T-helper 1 cell treated with Interleukin-12 subunit alpha and Interleukin-12 subunit beta and Interleukin-4 antibody, amounts not matched to agents 30 μg/mL and 1 μg/mL, for 36 hours (primary cell): ENCODE measurements around the gene KANK3.
A peak's percentile ranks its signal among the peaks of the same experiment; 100 is the strongest.
"Not testable (repeated sequence)": the region's sequence is repeated elsewhere in the genome, so short reads cannot be mapped to it uniquely, and the experiment has no call there.

Source experiments
- H3K27ac Mint-ChIP-seq: one replicate; pipeline ENCODE4 v1.8.0; 2021; ENCODE audit warnings: mild to moderate bottlenecking, mixed read lengths
- H3K27me3 Mint-ChIP-seq: one replicate; pipeline ENCODE4 v1.8.0; 2021; ENCODE audit warnings: low read depth, mixed read lengths
- H3K36me3 Mint-ChIP-seq: one replicate; pipeline ENCODE4 v1.8.0; 2021; ENCODE audit warnings: low read depth, mixed read lengths
- H3K4me1 Mint-ChIP-seq: one replicate; pipeline ENCODE4 v1.8.0; 2021; ENCODE audit warnings: low read depth, mixed read lengths
- H3K4me3 Mint-ChIP-seq: one replicate; pipeline ENCODE4 v1.8.0; 2021; ENCODE audit warnings: mild to moderate bottlenecking, moderate library complexity, mixed read lengths
- H3K9me3 Mint-ChIP-seq: one replicate; pipeline ENCODE4 v1.8.0; 2021; ENCODE audit warnings: mixed read lengths

KANK3 gene

GRCh38 chr19:8320564-8321066, 22.4 kb downstream of the KANK3 start:
- Mint-ChIP-seq H3K4me3 (peak overlapping the region; percentile 100), H3K27me3 (no peaks in the 10 kb centered on the region), H3K36me3 (peaks cover 22% of the 10 kb centered on the region), H3K9me3 (no peaks in the 10 kb centered on the region), H3K27ac (peak overlapping the region; percentile 100), H3K4me1 (peaks cover 25% of the 10 kb centered on the region)

- peaks cover 25% of the 10 kb centered on the region for H3K4me1 Mint-ChIP-seq
- H3K36me3 Mint-ChIP-seq: peaks cover 24% of the 10 kb centered on the region
- H3K4me3 Mint-ChIP-seq: peak overlapping the region; percentile 100
- peak overlapping the region; percentile 100 for H3K27ac Mint-ChIP-seq
- H3K9me3 Mint-ChIP-seq: no peaks in the 10 kb centered on the region
- no peaks in the 10 kb centered on the region for H3K27me3 Mint-ChIP-seq
Measured at GRCh38 chr19:8319807-8320520, 23.1 kb downstream of the KANK3 start.

GRCh38 chr19:8318835-8319234, 24.2 kb downstream of the KANK3 start:
- H3K27ac Mint-ChIP-seq, H3K4me3 Mint-ChIP-seq, H3K9me3 Mint-ChIP-seq, H3K27me3 Mint-ChIP-seq: not testable (repeated sequence)
- peaks cover 25% of the 10 kb centered on the region for H3K4me1 Mint-ChIP-seq
- peaks cover 26% of the 10 kb centered on the region for H3K36me3 Mint-ChIP-seq

- peaks cover 11% of the 10 kb centered on the region for H3K36me3 Mint-ChIP-seq
Measured at GRCh38 chr19:8316351-8317125, 26.5 kb downstream of the KANK3 start.

DNA sequence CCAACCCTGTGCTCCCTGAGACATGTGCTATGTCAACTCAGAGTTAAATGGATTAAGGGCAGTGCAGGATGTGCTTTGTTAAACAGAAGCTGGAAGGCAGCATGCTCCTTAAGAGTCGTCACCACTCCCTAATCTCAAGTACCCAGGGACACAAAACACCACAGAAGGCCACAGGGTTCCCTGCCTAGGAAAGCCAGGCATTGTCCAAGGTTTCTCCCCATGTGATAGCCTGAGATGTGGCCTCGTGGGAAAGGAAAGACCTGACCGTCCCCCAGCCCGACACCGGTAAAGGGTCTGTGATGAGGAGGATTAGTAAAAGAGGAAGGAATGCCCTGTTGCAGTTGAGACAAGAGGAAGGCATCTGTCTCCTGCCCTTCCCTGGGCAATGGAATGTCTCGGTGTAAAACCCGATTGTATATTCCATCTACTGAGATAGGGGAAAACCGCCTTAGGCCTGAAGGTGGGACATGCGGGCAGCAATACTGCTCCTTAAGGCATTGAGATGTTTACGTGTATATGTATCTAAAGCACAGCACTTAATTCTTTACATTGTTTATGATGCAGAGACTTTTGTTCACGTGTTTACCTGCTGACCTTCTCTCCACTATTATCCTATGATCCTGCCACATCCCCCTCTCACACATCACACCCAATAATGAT, 28.0 kb downstream of the KANK3 start:
- H3K27ac Mint-ChIP-seq, H3K27me3 Mint-ChIP-seq, H3K9me3 Mint-ChIP-seq, H3K4me1 Mint-ChIP-seq, H3K4me3 Mint-ChIP-seq: not testable (repeated sequence)
- H3K36me3 Mint-ChIP-seq: peaks cover 13% of the 10 kb centered on the region

More at GRCh38 chr19:8316351-8317125, 26.5 kb downstream of the KANK3 start:
- Mint-ChIP-seq H3K27me3 (no peaks in the 10 kb centered on the region), H3K4me3 (no peak overlapping the region), H3K9me3 (no peaks in the 10 kb centered on the region), H3K4me1 (peaks cover 13% of the 10 kb centered on the region), H3K27ac (no peak overlapping the region)

GRCh38 chr19:8311461-8312260, 31.4 kb downstream of the KANK3 start:
- Mint-ChIP-seq H3K27me3 (no peaks in the 10 kb centered on the region), H3K9me3 (no peaks in the 10 kb centered on the region), H3K27ac (no peak overlapping the region), H3K4me1 (peaks cover 18% of the 10 kb centered on the region), H3K36me3 (peaks cover 15% of the 10 kb centered on the region), H3K4me3 (no peak overlapping the region)

- no peak overlapping the region for H3K27ac Mint-ChIP-seq
- no peaks in the 10 kb centered on the region for H3K27me3 Mint-ChIP-seq
- H3K36me3 Mint-ChIP-seq: peaks cover 13% of the 10 kb centered on the region
- no peak overlapping the region for H3K4me3 Mint-ChIP-seq
- H3K9me3 Mint-ChIP-seq: no peaks in the 10 kb centered on the region
- H3K4me1 Mint-ChIP-seq: peaks cover 25% of the 10 kb centered on the region
Measured at GRCh38 chr19:8310342-8311055, 32.6 kb downstream of the KANK3 start.

- Mint-ChIP-seq H3K36me3 (peaks cover 10% of the 10 kb centered on the region), H3K27me3 (no peaks in the 10 kb centered on the region), H3K4me1 (peaks cover 25% of the 10 kb centered on the region), H3K4me3 (peak overlapping the region; percentile 91), H3K27ac (peak overlapping the region; percentile 82), H3K9me3 (no peaks in the 10 kb centered on the region)
Measured at GRCh38 chr19:8308891-8309291, 34.2 kb downstream of the KANK3 start.

GRCh38 chr19:8307965-8308866, 34.8 kb downstream of the KANK3 start, which contains the start of gene CD320:
Gene CD320 (minus strand): TSS chr19:8308358. CDS start chr19:8308290, 68 bp downstream.
- H3K27me3 Mint-ChIP-seq: no peaks in the 10 kb centered on the region
- H3K4me1 Mint-ChIP-seq: peaks cover 25% of the 10 kb centered on the region
- H3K36me3 Mint-ChIP-seq: peaks cover 10% of the 10 kb centered on the region
- no peaks in the 10 kb centered on the region for H3K9me3 Mint-ChIP-seq
- H3K27ac Mint-ChIP-seq: peak within 1 kb of the TSS; percentile 90
- peak within 1 kb of the TSS; percentile 91 for H3K4me3 Mint-ChIP-seq

GRCh38 chr19:8307400-8307964, 35.6 kb downstream of the KANK3 start:
- H3K4me1 Mint-ChIP-seq: peaks cover 25% of the 10 kb centered on the region
- H3K4me3 Mint-ChIP-seq: peak overlapping the region; percentile 91
- no peaks in the 10 kb centered on the region for H3K27me3 Mint-ChIP-seq
- peaks cover 10% of the 10 kb centered on the region for H3K36me3 Mint-ChIP-seq
- H3K27ac Mint-ChIP-seq: peak overlapping the region; percentile 90
- H3K9me3 Mint-ChIP-seq: no peaks in the 10 kb centered on the region

- peaks cover 10% of the 10 kb centered on the region for H3K36me3 Mint-ChIP-seq
- peak overlapping the region; percentile 90 for H3K27ac Mint-ChIP-seq
- peak overlapping the region; percentile 91 for H3K4me3 Mint-ChIP-seq
- H3K9me3 Mint-ChIP-seq: no peaks in the 10 kb centered on the region
- peaks cover 25% of the 10 kb centered on the region for H3K4me1 Mint-ChIP-seq
- no peaks in the 10 kb centered on the region for H3K27me3 Mint-ChIP-seq
Measured at GRCh38 chr19:8306235-8307054, 36.6 kb downstream of the KANK3 start.

GRCh38 chr19:8305798-8306197, 37.3 kb downstream of the KANK3 start:
- H3K9me3 Mint-ChIP-seq: no peaks in the 10 kb centered on the region
- H3K27me3 Mint-ChIP-seq: no peaks in the 10 kb centered on the region
- H3K4me3 Mint-ChIP-seq: no peak overlapping the region
- H3K27ac Mint-ChIP-seq: peak overlapping the region; percentile 55
- H3K36me3 Mint-ChIP-seq: peaks cover 4% of the 10 kb centered on the region
- H3K4me1 Mint-ChIP-seq: peaks cover 25% of the 10 kb centered on the region
